A549 (cell line): ENCODE measurements around the gene BMAL1. TPM values are rescaled to one million over a fixed set of nuclear protein-coding genes. Genes with fewer than 3 reads are reported as not detected.
"Not testable (repeated sequence)": the region's sequence is repeated elsewhere in the genome, so short reads cannot be mapped to it uniquely, and the experiment has no call there.

Source experiments
- ATAC-seq, 2 experiments: fragments of 200-7000 bp in 1 of 2; fragments of >200 bp in 1 of 2; cut with Nextera tagmentation in 1 of 2; cut with Tn5 transposase in 1 of 2; 3 replicates each; pipeline versions ENCODE4 v1.8.0 to v1.9.1; 2018 to 2020; ENCODE audit warnings: mild to moderate bottlenecking in 1 of 2, moderate library complexity in 1 of 2
- CTCF ChIA-PET: fragments of 300-600 bp; sonication (Branson Sonifier 250); formaldehyde crosslinking; extraction: SDS; loops from one replicate; lab custom pipeline; 2021; ENCODE audit warnings: antibody characterized with exemption, inconsistent platforms; lab: Yijun Ruan, JAX
- POLR2A ChIA-PET: fragments of 350-600 bp; formaldehyde crosslinking; extraction: SDS; loops from one replicate; lab custom pipeline; 2021; ENCODE audit warnings: antibody characterized with exemption, inconsistent platforms; lab: Yijun Ruan, JAX
- DNase-seq, 2 experiments: peaks; one replicate each; pipeline versions ENCODE4 v3.0.0 to v3.0.0-alpha.2; 2011 to 2016; ENCODE audit warnings: low read depth in 1 of 2, low spot score in 1 of 2
- FAIRE-seq: peaks from 2 replicates; lab custom pipeline; 2011; peaks lifted over from hg19 to GRCh38; lab: Jason Lieb, UNC
- H3K27ac ChIP-seq, 2 experiments: fragments of >200 bp; sonication (Bioruptor Twin); formaldehyde crosslinking; 3 replicates each; pipeline ENCODE4 v1.5.1; 2016 to 2017
- H3K4me1 ChIP-seq: fragments of >200 bp; sonication (Bioruptor Twin); formaldehyde crosslinking; 3 replicates; pipeline ENCODE4 v1.6.1; 2016
- H3K4me2 ChIP-seq: fragments of >200 bp; sonication (Bioruptor Twin); formaldehyde crosslinking; 3 replicates; pipeline ENCODE4 v1.6.1; 2016
- H3K4me3 ChIP-seq: fragments of >200 bp; sonication (Bioruptor Twin); formaldehyde crosslinking; 3 replicates; pipeline ENCODE4 v1.5.1; 2016
- H3K9me3 ChIP-seq: fragments of >200 bp; sonication (Bioruptor Twin); formaldehyde crosslinking; 3 replicates; pipeline ENCODE4 v1.6.1; 2016
- ATOH8 ChIP-seq: fragments of 250-450 bp; sonication (Bioruptor Pico); IDR thresholded peaks from 2 replicates; pipeline ENCODE4 v1.5.0; 2020; ENCODE audit warnings: low read depth, mild to moderate bottlenecking, moderate library complexity
- CBX8 ChIP-seq: fragments of 200-600 bp; sonication (generic); IDR thresholded peaks from 2 replicates; pipeline ENCODE4 v1.6.1; 2016
- EP300 ChIP-seq, 2 experiments: fragments of >200 bp; sonication (Bioruptor Twin); formaldehyde crosslinking; IDR thresholded peaks; 2 replicates in 1 of 2; 3 replicates in 1 of 2; pipeline ENCODE4 v1.6.1; 2016 to 2017
- ESRRA ChIP-seq: fragments of 150-350 bp; IDR thresholded peaks from 2 replicates; pipeline ENCODE4 v1.6.1; 2014; ENCODE audit warnings: mild to moderate bottlenecking, low read length, borderline replicate concordance
- HDAC2 ChIP-seq: fragments of 200-600 bp; sonication (generic); IDR thresholded peaks from 2 replicates; pipeline ENCODE4 v1.6.1; 2016
- HOXA7 ChIP-seq: fragments of 250-450 bp; sonication (Bioruptor Pico); IDR thresholded peaks from 2 replicates; pipeline ENCODE4 v1.5.0; 2020; ENCODE audit warnings: mild to moderate bottlenecking, moderate library complexity
- HOXB13 ChIP-seq: fragments of 250-450 bp; sonication (Bioruptor Pico); IDR thresholded peaks from 2 replicates; pipeline ENCODE4 v1.5.0; 2020; ENCODE audit warnings: low read depth, mild to moderate bottlenecking, moderate library complexity
- JUNB ChIP-seq: fragments of >200 bp; sonication (Bioruptor Twin); formaldehyde crosslinking; IDR thresholded peaks from 2 replicates; pipeline ENCODE4 v1.6.1; 2016
- KDM1A ChIP-seq: fragments of 200-600 bp; sonication (generic); IDR thresholded peaks from 2 replicates; pipeline ENCODE4 v1.6.1; 2016; ENCODE audit warnings: low read depth, mild to moderate bottlenecking
- NFE2L2 ChIP-seq: fragments of 150-350 bp; conservative IDR thresholded peaks from 2 replicates; pipeline ENCODE4 v1.6.1; 2014; ENCODE audit warnings: low read length
- NR3C1 ChIP-seq: fragments of >200 bp; sonication (Bioruptor Twin); formaldehyde crosslinking; IDR thresholded peaks from 3 replicates; pipeline ENCODE4 v1.6.1; 2017
- PBX3 ChIP-seq: IDR thresholded peaks from 2 replicates; pipeline ENCODE4 v1.6.1; 2012
- PHF8 ChIP-seq: fragments of 200-600 bp; sonication (generic); IDR thresholded peaks from 2 replicates; pipeline ENCODE4 v1.6.1; 2016; ENCODE audit warnings: low read depth, mild to moderate bottlenecking, antibody characterized with exemption, moderate library complexity, borderline replicate concordance
- POLR2A ChIP-seq: IDR thresholded peaks from 2 replicates; pipeline ENCODE4 v1.6.1; 2012; ENCODE audit warnings: mild to moderate bottlenecking, low read length
- POLR2AphosphoS2 ChIP-seq: conservative IDR thresholded peaks from 2 replicates; pipeline ENCODE4 v1.6.1; 2012; ENCODE audit warnings: low read length, improper control_type of control experiment, inconsistent platforms
- RFX5 ChIP-seq: fragments of 450-650 bp; IDR thresholded peaks from 2 replicates; pipeline ENCODE4 v1.7.1; 2014; ENCODE audit warnings: antibody characterized with exemption, mild to moderate bottlenecking, moderate library complexity
- RNF2 ChIP-seq: fragments of 200-600 bp; sonication (generic); IDR thresholded peaks from 2 replicates; pipeline ENCODE4 v1.6.1; 2016; ENCODE audit warnings: low read depth, mild to moderate bottlenecking, antibody characterized with exemption, moderate library complexity, borderline replicate concordance
- TFCP2L1 ChIP-seq: fragments of 250-450 bp; sonication (Bioruptor Pico); IDR thresholded peaks from 2 replicates; pipeline ENCODE4 v1.5.0; 2021; ENCODE audit warnings: mild to moderate bottlenecking
- ZC3H11A ChIP-seq: fragments of 450-650 bp; IDR thresholded peaks from 2 replicates; pipeline ENCODE4 v1.6.1; 2014; ENCODE audit warnings: antibody characterized with exemption, mild to moderate bottlenecking
- WGBS: methylation state at CpG from one replicate; pipeline ENCODE4 v1.1.6; 2017; ENCODE audit errors: missing lambda C conversion rate; 5-methylcytosine and 5-hydroxymethylcytosine counted together
- polyA plus RNA-seq, 4 experiments: library from polyadenylated mRNA; depleted of rRNA in 3 of 4; stranded (reverse); fragments of >200 nt; fragmentation: RNase III in 1 of 4; extraction: RNeasy Plus Mini Kit Qiagen cat#74134 plus additional on column Dnase treatment in 1 of 4; gene quantifications; 2 replicates in 3 of 4; 3 replicates in 1 of 4; pipeline ENCODE4 v1.2.3, GENCODE V29; 2011 to 2017
- TF ChIP-seq, protein P1 (sequence below): IDR thresholded peaks from 2 replicates; pipeline ENCODE4 v1.6.1; 2012; ENCODE audit warnings: low read depth, borderline replicate concordance

The BMAL1 gene
- polyA plus RNA-seq, 2 of the 4 experiments (the other 2 are of a cell fraction): 28.6 to 29.2 TPM

DNA sequence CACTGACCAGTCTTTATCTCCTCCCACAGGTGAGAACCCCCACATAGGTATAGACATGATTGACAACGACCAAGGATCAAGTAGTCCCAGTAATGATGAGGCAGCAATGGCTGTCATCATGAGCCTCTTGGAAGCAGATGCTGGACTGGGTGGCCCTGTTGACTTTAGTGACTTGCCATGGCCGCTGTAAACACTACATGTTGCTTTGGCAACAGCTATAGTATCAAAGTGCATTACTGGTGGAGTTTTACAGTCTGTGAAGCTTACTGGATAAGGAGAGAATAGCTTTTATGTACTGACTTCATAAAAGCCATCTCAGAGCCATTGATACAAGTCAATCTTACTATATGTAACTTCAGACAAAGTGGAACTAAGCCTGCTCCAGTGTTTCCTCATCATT lies 109.0 kb downstream of the BMAL1 start:
- POLR2A ChIA-PET: no interaction called here
- no peak overlapping the region for H3K27ac ChIP-seq
- DNase-seq (peak in 1 of 2 experiments; percentile 28), ATAC-seq (0 out of 6 replicates have a peak, but pooled peaks of 1 of the 2 experiments have one; percentile 28)
- CTCF ChIA-PET: interaction anchor here (0.8 to 10.7 kb wide), 6 partner anchors 22 to 177 kb away, joined by 3 to 123 read pairs (median 14); no protein-coding TSS in a partner anchor
- TF ChIP-seq ATOH8 (CRISPR knock-in tag) (no peak), HOXB13 (CRISPR knock-in tag) (no peak), ESRRA (no peak), JUNB (no peak), HDAC2 (no peak), NR3C1 (no peak), PBX3 (no peak), POLR2AphosphoS2 (no peak)
- TF ChIP-seq, all 56 proteins: peak for 0
- H3K9me3 ChIP-seq: no peaks in the 10 kb centered on the region
- no peaks in the 10 kb centered on the region for H3K4me1 ChIP-seq
- no peak overlapping the region for H3K4me2 ChIP-seq
- no peak for FAIRE-seq
- 67% methylated on average over 2 of the region's 2 CpGs for WGBS
- H3K4me3 ChIP-seq: no peak overlapping the region

GRCh38 chr11:13388741-13389140 lies 111.2 kb downstream of the BMAL1 start:
- no peaks in the 10 kb centered on the region for H3K9me3 ChIP-seq
- H3K4me1 ChIP-seq: no peaks in the 10 kb centered on the region
- H3K4me2 ChIP-seq: no peak overlapping the region
- H3K27ac ChIP-seq: no peak overlapping the region
- H3K4me3 ChIP-seq: no peak overlapping the region
- no peak for ATAC-seq
- WGBS: 90% methylated on average over 5 of the region's 5 CpGs
- CTCF ChIA-PET: interaction anchor here (0.6 to 10.7 kb wide), 8 partner anchors 16 to 425 kb away, joined by 3 to 123 read pairs (median 6); no protein-coding TSS in a partner anchor
- POLR2A ChIA-PET: no interaction called here
- no peak for DNase-seq
- TF ChIP-seq JUNB: no peak
- TF ChIP-seq RNF2: no peak
- TF ChIP-seq HOXA7 (CRISPR knock-in tag): no peak
- TF ChIP-seq EP300 (IDR thresholded peaks at IDR 0.05): no peak
- TF ChIP-seq RFX5: no peak
- TF ChIP-seq POLR2AphosphoS2: no peak
- no peak for TF ChIP-seq ZC3H11A
- no peak for TF ChIP-seq POLR2A
- no peak for TF ChIP-seq ESRRA
- no peak for TF ChIP-seq KDM1A
- no peak for TF ChIP-seq CBX8
- no peak for TF ChIP-seq NFE2L2
- TF ChIP-seq TFCP2L1: no peak
- TF ChIP-seq PHF8: no peak
- no peak for FAIRE-seq

- ATAC-seq (no peak), FAIRE-seq (peak; percentile 28)
- CTCF ChIA-PET: interaction anchor here (0.9 to 2.8 kb wide), 2 partner anchors 47 to 181 kb away, joined by 3 to 12 read pairs; no protein-coding TSS in a partner anchor
Measured at GRCh38 chr11:13391217-13391616, 113.6 kb downstream of the BMAL1 start.

DNA sequence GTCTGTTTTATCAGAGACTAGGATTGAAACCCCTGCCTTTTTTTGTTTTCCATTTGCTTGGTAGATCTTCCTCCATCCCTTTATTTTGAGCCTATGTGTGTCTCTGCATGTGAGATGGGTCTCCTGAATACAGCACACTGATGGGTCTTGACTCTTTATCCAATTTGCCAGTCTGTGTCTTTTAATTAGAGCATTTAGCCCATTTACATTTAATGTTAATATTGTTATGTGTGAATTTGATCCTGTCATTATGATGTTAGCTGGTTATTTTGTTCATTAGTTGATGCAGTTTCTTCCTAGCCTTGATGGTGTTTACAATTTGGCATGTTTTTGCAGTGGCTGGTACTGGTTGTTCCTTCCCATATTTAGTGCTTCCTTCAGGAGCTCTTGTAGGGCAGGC lies 120.7 kb downstream of the BMAL1 start:
- ATAC-seq: not testable (repeated sequence)

More at GRCh38 chr11:13391217-13391616, 113.6 kb downstream of the BMAL1 start:
- WGBS: 100% methylated on average over 1 of the region's 1 CpG
- DNase-seq: no peak
- Histone ChIP-seq H3K4me3 (no peak overlapping the region), H3K4me1 (no peaks in the 10 kb centered on the region), H3K4me2 (no peak overlapping the region), H3K9me3 (no peaks in the 10 kb centered on the region), H3K27ac (no peak overlapping the region)
- no peak for TF ChIP-seq ZC3H11A
- TF ChIP-seq, protein P1, sequence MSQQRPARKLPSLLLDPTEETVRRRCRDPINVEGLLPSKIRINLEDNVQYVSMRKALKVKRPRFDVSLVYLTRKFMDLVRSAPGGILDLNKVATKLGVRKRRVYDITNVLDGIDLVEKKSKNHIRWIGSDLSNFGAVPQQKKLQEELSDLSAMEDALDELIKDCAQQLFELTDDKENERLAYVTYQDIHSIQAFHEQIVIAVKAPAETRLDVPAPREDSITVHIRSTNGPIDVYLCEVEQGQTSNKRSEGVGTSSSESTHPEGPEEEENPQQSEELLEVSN: no peak
- POLR2A ChIA-PET: no interaction called here

More for the DNA sequence above, 120.7 kb downstream of the BMAL1 start:
- POLR2A ChIA-PET, H3K4me2 ChIP-seq, CTCF ChIA-PET, FAIRE-seq, H3K4me1 ChIP-seq, H3K9me3 ChIP-seq, H3K4me3 ChIP-seq, DNase-seq, H3K27ac ChIP-seq: not testable (repeated sequence)
